SHP77 (cell line): ENCODE measurements around the gene ATP9B.

Source experiments
- DNase-seq, 2 experiments: peaks; one replicate each; lab custom pipeline; 2025; lab: John Stamatoyannopoulos, UW

ATP9B gene

DNA sequence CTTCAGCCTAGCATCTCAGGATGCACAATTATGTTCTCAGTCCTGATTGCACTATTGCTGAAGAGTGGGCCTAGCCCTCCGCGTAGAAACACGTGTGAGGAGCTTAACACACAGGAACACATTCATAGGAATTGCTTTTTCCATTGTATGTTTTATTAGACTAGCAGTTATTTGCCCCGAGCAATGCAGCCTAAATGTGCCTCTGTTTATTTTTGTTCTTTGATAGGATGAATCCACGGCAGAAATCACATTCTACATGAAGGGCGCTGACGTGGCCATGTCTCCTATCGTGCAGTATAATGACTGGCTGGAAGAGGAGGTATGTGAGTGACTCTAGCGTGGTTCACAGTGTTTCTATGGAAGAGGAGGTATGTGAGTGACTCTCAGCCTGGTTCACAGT is 260.6 kb downstream of the ATP9B start:
- DNase-seq: no peak

DNA sequence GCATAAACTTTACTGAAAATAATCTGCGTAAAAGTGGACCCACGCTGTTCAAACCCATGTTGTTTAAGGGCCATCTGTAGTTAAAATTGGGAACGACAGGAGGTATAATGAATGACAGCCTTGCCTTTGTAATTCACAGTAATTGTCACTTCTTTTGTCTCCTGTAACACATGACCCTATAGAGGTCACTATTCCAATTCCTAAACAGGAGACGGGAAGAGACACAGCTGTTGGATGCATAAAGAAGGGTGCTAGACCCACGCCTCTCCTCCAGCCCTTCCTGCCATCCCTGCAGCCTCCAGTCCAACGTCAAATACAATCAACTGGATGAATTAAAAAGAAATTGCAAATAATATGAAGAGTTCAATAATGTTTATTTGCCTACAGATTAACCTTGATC is 263.5 kb downstream of the ATP9B start:
- no peak for DNase-seq

DNA sequence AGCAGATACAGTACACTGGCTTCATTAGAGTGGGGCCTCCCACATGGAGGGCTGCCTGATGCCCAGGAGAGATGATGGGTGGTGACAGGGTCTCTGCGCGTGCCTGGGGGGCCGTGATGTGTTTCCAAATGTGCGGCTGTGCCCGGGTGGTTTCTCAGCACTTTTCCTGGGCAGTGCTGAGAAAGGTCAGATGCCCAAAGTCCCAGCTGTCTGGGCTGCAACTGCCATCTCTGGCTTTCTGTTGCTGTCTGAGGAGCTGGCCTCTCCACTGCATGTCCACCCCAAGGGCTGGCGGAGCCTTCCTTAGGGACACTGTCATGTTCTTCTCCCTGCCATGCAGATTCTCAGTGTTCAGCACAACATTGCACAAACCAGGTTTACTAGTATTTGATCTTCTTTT is 263.9 kb downstream of the ATP9B start:
- DNase-seq: no peak

DNA sequence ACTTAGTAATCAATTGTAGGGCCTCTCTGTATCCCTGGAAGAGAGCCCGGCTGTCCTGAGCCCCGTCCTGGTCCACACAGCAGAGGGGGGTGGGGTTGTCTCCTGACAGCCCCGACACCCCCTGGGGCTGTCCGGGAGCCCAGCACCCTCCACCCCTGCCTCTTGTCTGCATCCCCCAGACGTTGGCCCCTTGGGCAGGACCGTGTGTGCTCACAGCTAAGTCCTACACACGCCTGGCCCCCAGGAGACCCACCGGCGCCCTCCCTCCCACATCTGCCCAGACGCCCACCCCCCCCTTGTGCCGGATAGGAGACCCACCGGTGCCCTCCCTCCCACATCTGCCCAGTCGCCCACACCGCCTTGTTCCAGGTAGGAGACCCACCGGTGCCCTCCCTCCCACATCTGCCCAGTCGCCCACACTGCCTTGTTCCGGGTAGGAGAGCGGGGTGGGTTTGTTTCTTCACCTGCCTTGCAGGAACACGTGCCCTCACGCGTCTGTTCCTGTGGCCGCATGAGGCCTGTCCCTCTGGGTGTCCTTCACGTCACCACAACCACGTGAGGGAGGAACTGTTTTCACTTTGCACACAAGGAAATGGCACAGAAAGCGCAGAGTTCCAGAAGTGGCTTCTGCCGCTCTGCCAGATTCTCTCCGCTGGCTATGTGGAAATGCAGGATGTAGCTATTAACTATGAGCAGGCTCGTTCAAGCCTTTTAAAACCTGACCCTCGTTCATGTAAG is 265.5 kb downstream of the ATP9B start:
- no peak for DNase-seq

DNA sequence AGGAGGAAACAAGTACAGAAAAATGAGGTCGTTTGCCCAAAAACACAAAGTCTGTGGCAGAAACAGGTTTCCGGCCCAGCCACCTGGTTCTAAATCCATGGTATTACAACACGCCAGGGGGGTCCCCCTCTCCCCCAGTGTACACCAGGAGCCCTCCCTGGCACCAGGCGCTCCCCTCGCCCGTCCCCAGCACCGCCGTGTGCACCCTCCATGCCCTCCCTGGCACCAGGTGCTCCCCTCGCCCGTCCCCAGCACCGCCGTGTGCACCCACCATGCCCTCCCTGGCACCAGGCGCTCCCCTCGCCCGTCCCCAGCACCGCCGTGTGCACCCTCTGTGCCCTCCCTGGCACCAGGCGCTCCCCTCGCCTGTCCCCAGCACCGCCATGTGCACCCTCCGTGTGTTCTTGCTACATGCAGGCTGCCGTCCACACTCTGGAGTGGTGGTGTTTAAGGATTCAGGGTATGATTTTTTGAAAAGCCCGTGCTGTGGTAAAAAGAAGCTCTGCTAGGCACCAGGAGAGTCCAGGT is 266.7 kb downstream of the ATP9B start:
- DNase-seq: no peak

DNA sequence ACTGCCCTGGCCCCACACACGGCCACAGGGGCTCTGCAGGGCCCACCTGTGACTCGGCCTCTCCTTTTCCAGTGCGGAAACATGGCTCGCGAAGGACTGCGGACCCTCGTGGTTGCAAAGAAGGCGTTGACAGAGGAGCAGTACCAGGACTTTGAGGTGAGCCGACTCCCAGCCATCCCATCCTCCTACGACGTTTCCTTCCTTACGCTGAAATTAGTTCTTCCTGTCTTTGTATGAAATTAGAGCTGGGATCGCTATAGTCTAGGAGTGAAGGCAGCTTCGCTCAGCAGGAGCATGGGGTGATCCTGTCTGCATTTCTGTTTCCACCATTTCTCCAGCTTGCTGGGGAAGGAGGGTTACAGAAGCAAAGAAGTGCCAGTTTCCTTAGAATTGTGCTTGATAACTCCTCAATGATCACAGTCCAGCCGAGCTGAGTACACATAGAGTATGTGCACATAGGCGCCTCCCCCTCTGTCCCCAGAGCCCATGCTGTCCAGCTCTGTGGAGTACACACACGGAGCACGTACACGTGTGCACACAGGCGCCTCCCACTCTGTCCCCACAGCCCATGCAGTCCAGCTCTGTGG is 267.5 kb downstream of the ATP9B start:
- no peak for DNase-seq

DNA sequence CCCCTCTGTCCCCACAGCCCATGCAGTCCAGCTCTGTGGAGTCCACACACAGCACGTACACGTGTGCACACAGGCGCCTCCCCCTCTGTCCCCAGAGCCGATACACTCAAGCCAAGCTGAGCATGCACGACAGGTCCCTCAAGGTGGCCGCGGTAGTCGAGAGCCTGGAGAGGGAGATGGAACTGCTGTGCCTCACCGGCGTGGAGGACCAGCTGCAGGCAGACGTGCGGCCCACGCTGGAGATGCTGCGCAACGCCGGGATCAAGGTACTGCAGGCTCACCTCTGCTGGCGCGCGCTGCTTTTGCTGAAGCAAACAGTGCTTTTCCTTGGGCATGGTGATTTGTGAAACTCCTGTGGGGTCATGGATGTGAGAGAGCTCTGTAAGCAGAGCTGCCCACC is 268.0 kb downstream of the ATP9B start:
- no peak for DNase-seq

DNA sequence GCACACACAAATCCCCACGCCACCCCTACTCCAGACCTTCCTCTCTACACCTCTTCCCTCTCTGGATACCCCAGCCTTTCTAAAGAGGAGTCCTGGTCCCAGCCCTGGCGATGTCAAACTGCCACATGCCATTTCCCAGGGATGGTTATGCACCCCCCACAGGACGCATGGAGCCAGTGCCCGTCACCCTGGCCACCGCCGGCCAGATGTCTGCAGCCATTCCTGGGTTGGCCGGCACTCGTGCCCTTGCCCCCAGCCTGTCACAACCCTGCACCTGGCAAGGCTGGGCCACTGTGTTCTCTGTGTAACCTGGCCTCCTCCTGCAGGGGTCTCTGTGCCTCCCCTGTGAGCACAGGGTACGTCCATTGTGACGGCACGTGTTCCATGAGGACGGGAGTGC is 268.4 kb downstream of the ATP9B start:
- DNase-seq: no peak

DNA sequence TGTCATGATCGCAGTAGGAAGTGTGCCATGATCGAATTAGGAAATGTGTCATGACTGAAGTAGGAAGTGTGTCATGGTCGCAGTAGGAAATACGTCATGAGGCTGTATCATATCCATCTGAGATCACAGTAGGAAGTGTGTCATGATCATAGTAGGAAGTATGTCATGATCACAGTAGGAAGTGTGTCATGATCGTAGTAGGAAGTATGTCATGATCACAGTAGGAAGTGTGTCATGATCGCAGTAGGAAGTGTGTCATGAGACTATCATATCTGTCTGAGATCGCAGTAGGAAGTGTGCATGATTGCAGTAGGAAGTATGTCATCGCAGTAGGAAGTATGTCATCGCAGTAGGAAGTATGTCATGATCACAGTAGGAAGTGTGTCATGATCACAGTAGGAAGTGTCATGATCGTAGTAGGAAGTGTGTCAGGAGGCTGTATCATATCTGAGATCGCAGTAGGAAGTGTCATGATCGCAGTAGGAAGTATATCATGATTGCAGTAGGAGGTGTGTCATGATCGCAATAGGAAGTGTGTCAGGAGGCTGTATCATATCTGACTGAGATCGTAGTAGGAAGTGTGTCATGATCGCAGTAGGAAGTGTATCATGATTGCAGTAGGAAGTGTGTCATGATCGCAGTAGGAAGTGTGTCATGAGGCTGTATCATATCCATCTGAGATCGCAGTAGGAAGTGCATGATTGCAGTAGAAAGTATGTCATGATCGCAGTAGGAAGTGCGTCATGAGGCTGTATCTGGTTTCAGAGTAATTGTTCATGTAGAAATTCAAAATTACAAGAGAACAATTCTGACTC is 270.1 kb downstream of the ATP9B start:
- DNase-seq: no peak

DNA sequence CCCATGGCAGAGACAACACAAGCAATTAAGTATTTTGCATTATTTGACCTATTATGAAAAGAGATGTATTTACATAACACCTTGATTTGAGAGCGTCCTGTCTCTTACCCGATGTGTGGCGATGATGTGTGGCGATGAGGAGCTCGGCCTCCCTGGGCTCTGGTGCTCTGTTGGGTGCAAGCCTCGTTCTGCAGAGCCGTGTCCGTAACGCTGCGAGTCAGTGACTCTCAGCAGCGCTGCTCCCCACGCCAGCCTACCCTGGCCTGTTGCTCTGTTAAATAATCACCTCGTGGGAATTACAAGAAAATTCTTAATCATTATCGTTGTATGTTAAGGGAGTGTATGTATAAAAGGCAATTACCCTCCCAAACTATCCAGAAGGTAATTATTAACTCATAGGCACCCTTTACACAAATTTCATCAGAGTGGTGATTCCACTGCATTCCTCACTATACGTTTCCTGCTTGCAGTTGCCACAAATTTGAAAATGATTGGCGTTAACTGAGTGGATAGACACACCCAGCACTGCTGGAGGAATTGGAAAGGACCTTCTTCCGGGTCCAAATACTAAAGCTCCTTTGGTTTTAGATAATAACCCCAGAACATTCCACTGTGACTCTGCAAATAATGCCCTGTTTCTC is 274.5 kb downstream of the ATP9B start:
- DNase-seq: no peak

DNA sequence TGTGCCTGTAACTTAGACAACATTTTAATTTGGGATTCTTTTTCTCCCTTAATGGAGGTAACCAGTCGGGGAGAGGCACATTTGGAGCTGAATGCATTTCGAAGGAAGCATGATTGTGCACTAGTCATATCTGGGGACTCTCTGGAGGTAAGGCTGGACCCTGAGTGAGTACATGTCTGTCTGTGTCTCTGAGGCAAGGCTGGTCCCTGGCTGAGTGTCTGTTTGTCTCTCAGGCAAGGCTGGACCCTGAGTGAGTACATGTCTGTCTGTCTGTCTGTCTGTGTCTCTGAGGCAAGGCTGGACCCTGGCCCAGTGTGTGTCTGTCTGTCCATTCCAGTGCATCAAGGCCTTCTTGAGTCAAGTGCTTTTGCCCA is 275.0 kb downstream of the ATP9B start:
- DNase-seq: no peak

DNA sequence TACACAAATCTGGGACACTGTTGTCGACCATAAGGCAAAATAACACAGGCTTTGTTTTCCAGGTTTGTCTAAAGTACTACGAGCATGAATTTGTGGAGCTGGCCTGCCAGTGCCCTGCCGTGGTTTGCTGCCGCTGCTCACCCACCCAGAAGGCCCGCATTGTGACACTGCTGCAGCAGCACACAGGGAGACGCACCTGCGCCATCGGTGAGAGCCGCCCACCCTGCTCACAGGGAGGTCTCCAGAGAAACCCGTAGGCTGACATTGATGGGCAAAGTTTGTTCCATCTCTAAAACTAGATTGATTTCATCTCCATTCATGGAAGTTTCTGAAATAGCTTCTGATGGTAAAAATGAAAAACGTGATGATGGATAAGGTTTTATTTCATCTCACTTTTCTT is 276.2 kb downstream of the ATP9B start:
- no peak for DNase-seq

DNA sequence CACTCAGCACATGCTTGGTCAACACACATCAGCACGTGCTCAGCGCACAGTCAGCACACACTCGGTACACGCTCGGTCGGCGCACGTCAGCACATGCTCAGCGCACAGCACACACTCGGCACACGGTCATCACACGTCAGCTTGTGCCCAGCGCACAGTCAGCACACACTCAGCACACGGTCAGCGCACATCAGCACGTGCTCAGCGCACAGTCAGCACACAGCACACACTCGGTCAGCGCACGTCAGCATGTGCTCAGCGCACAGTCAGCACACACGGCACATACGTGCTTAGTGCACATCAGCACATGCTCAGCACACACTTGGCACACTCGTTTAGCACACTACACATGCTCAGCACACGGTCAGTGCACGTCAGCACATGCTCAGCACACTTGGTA is 276.8 kb downstream of the ATP9B start:
- no peak for DNase-seq

DNA sequence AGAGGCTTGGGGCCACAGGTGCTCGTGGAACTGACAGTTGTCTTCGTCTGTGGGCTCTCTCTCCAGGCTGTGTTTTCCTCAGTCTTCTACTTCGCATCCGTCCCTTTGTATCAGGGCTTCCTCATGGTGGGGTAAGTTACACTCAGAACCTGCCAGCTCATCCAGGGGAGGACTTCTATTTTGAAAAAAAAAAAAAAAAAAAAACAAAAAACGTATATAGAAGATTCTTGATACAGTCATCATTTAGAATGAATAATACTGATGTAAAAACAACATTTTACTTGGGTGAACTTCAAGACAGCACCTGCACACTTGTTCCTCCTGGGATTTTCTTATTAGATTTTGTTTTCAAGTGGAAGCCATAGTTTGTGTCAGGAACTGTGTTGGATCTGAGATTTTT is 278.9 kb downstream of the ATP9B start:
- no peak for DNase-seq

DNA sequence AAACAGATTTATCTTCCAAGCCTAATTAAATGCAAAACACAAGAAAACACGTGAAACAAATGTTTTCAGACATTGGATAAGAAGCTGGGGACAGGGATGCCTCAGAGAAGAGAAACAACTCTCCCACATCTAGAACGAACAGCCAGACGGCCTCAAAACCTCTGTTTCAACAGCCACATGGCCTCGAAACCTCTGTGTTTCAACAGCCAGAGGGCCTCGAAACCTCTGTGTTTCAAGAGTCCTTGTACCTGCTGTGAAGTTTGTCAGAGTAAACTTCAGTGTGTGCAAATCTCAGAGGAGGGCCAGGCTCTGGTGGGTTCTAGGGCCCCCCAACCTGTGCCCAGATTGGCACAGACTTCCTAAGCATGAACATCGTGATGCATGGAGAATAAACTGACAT is 283.2 kb downstream of the ATP9B start:
- DNase-seq: no peak

DNA sequence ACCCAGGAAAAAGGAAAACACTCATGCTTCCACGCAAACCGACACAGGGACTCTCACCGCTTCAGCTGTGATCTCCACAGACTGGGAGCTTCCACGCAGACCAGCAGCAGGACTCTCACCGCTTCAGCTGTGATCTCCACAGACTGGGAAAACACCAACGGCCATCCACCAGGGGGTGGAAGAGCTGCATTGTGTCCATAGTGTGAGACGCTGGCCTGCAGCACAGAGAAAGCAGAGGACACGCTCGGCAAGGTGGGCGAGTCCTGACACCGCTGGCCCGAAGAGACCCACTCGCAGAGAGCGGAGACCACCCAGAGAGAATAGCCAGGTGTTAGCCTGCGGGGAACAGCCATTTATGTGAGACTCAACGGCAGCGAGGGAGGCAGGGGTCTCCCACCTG is 284.1 kb downstream of the ATP9B start:
- DNase-seq: peak in 1 of 2 experiments; percentile 3

DNA sequence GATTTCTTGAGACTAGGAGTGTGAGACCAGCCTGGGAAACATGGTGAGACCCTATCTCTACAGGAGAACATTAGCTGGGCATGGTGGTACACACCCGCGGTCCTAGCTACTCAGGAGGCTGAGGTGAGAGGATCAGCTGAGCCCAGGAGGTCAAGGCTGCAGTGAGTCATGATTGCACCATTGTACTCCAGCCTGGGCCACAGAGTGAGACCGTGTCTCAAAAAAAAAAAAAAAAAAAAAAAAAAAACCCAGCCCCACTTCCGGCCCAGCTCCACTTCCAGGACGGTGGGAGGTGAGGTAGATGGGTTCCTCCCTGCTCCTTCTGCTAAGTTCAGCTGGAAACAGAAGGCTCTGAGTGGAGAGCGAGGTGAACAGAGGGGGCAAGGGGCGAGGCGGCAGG is 285.2 kb downstream of the ATP9B start:
- no peak for DNase-seq

DNA sequence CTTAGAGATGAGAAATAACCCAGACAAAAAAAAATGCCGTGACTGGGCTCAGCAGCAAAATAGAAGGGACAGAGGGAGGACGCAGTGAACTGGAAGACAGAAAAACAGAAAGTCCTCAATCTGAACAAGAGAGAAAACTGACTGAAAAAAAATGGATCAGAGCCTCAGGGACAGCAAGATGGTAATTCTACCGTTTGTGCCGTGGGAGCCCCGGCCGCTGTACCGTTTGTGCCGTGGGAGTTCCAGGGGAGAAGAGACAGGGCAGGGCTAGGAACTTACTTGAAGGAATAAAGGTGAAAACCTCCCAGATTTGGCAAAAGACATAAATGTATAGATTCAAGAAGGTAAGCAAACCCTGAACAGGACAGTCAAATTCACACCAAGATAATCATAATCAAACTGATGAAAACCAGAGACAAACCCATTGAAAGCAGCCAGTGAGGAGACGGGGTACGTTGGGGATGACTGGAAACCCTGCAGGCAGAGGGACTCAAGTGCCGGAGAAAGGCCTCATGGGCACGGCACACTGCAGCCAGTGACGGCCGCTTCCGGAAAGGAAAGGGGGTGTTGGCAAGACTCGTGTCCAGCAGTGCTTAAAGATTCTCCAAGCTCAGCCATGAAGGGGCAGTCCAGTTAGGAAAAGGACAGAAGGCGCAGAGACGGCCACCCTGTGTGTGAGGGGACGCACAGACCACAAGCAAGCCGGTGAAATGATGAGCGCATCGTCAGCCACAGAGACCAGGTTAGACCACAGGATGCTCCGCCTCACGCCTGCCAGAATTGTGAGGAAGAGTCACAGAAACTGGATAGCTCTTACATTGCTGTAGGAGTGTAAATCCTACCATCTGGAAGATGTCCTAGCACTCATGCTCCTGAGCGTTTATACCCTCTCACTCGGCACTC is 286.5 kb downstream of the ATP9B start:
- DNase-seq: no peak

DNA sequence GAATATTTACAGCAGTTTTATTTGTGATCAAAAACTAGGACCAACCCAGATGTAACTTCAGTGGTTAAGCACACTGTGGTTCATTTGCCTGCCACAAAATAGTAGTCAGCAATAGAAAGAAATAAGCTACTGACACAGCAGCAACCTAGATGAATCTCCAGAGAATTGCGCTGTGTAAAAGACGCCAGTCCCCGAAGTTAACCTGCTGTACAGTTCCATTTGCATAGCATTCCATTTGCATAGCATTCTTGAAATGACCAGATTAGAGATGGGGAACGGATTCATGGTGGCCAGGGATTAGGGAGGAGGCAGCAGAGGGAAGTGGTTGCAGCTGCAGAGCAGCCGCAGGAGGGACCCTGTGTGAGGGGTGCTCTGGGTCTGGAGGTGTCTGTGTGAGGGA is 287.2 kb downstream of the ATP9B start:
- no peak for DNase-seq

DNA sequence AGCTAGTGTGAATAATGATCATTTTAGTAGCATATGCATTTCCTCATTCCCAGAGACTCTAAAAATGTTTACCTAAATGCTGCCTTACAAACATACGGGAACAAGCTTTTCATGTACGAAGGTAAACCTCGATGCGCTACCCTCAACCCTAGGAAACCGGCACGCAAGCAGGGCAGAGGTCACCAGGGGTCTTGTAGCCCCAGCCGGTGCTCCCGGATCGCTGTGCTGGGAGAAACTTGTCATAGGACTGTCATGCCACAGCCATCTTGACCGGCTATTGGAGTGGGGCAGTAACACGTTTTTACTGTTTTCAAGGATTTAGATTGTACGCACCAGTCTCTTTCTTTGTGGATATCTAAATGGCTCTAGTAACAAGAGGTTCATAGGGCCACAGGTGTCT is 291.7 kb downstream of the ATP9B start:
- DNase-seq: no peak

DNA sequence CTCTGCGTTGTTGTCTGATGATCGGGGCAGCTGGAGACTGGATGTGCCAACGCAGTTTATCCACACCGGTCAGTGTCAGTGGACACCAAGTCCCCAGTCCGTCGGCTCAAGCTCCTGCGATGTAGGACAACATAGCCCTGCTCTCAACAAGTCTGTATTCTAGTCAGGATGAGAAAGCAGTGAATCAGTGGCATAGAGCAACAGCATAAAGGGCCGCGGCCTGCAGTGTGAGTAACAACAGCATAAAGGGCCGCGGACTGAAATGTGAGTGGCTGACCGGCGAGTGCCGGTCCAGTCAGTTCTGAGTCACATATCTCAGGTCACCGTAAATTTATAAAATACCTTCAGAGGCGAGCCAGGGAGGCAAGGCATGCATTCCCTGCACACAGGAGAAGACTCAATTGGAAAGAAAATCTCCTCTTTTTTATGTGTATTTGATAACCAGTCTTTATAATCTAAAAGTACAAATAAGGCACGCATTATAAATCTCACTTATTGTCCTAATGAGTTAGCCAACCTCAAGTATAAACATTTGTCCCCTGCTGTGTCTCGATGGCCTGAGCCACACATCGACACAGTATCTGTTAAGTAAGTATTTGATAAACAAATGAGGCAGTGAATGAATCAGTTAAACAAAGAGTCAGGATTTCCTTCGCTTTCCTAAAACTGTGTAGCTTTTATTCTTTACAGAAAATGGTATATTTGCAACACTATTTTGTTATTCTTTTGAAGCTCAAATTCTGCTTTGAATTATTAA is 292.8 kb downstream of the ATP9B start:
- DNase-seq: no peak
